ENCODE results near the gene AKT1S1.

DNA sequence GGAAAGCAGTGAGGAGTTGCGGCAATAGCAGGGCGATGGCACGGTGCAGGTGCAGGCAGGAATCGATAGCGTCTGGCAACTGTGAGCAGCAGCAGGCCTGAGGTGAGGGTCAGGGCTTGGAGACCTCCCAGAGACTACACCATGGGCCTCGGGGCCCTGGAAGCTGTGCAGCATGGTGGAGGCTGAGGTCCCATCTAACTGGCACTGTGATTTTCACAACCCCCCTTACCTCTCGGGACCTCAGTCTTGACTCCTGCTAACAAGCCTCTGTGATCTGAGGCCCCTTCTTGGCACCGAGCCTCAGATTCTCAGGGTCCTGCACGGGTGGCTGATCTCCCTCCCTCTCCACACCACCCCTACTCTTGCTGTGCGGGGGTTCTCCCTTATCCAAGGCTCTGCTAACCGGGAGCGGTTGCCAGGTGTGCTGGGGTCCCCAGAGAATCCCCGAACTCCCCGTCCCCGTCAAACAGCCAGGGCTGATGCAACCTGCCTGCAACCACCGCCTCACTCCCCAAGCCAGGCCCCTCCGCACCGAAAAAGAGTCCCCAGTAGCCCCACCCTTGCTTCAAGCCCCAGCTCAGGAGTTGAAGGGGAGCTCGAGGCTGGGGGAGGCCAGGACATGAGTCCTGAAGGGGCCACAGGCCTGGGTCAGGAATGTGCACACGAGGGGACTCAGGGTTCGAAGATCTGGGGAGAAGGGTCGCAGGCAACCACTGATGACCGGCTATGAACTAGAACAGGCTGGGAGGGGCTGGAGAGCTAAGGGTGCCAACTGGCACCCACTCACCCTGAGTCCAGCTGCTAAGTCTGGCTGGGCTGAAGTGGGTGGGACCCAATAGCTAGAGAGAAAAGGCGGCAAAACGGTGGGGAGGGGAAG is 47.1 kb upstream of the AKT1S1 start:
- TF ChIP-seq EZH2 (IDR thresholded peaks at IDR 0.05; ENCODE audit: low read length, unreplicated experiment): no peak
- TF ChIP-seq, protein P1, sequence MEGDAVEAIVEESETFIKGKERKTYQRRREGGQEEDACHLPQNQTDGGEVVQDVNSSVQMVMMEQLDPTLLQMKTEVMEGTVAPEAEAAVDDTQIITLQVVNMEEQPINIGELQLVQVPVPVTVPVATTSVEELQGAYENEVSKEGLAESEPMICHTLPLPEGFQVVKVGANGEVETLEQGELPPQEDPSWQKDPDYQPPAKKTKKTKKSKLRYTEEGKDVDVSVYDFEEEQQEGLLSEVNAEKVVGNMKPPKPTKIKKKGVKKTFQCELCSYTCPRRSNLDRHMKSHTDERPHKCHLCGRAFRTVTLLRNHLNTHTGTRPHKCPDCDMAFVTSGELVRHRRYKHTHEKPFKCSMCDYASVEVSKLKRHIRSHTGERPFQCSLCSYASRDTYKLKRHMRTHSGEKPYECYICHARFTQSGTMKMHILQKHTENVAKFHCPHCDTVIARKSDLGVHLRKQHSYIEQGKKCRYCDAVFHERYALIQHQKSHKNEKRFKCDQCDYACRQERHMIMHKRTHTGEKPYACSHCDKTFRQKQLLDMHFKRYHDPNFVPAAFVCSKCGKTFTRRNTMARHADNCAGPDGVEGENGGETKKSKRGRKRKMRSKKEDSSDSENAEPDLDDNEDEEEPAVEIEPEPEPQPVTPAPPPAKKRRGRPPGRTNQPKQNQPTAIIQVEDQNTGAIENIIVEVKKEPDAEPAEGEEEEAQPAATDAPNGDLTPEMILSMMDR (conservative IDR thresholded peaks at IDR 0.05; ENCODE audit: low read depth, low read length): no peak
- no peak for TF ChIP-seq EZH2phosphoT487 (IDR thresholded peaks at IDR 0.05; ENCODE audit: borderline replicate concordance, low read length)

Measured in PC-3 (cell line).